Measurements from ENCODE around the gene PIWIL4. TPM values are rescaled to one million over a fixed set of nuclear protein-coding genes. Genes with fewer than 3 reads are reported as not detected.

PIWIL4 gene
- total RNA-seq, 1 donor from 2014 or later, result 0.62 TPM

DNA sequence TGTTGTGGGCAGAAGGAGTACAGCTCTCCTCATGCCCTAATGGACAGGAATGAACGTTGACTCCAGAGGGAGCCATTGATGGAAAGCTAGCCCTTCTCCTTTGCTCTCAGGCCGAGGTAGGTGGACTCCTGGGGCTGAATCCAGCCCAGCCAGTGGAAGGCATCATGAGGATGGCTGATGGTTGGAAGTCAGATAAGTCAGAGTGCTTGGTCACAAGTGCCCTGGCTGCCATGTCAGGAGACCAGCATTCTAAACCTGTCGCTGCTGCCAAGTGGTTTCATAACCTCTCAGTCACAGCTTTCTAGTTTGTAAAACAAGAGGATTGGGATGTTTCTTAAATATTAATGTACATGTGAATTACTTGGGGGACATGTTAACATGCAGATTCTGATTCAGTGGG lies 32.3 kb downstream of the PIWIL4 start:
- no peak for ATAC-seq (ENCODE audit: low read depth)
- ChIA-PET CTCF (no interaction called here), POLR2A (no interaction called here)
- peaks cover 11% of the 10 kb centered on the region for H3K9me3 Mint-ChIP-seq
- TF ChIP-seq, protein P1, sequence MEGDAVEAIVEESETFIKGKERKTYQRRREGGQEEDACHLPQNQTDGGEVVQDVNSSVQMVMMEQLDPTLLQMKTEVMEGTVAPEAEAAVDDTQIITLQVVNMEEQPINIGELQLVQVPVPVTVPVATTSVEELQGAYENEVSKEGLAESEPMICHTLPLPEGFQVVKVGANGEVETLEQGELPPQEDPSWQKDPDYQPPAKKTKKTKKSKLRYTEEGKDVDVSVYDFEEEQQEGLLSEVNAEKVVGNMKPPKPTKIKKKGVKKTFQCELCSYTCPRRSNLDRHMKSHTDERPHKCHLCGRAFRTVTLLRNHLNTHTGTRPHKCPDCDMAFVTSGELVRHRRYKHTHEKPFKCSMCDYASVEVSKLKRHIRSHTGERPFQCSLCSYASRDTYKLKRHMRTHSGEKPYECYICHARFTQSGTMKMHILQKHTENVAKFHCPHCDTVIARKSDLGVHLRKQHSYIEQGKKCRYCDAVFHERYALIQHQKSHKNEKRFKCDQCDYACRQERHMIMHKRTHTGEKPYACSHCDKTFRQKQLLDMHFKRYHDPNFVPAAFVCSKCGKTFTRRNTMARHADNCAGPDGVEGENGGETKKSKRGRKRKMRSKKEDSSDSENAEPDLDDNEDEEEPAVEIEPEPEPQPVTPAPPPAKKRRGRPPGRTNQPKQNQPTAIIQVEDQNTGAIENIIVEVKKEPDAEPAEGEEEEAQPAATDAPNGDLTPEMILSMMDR (IDR thresholded peaks at IDR 0.05), result no peak
- H3K4me1 Mint-ChIP-seq, result peaks cover 16% of the 10 kb centered on the region
- intact Hi-C loops (cut with micrococcal nuclease), result no loop called here
- H3K27ac Mint-ChIP-seq, result no peak overlapping the region
- H3K27me3 Mint-ChIP-seq, result no peaks in the 10 kb centered on the region
- H3K36me3 Mint-ChIP-seq (ENCODE audit: low read depth), result peaks cover 3% of the 10 kb centered on the region
- no peak overlapping the region for H3K4me3 Mint-ChIP-seq
- DNase-seq, result no peak

DNA sequence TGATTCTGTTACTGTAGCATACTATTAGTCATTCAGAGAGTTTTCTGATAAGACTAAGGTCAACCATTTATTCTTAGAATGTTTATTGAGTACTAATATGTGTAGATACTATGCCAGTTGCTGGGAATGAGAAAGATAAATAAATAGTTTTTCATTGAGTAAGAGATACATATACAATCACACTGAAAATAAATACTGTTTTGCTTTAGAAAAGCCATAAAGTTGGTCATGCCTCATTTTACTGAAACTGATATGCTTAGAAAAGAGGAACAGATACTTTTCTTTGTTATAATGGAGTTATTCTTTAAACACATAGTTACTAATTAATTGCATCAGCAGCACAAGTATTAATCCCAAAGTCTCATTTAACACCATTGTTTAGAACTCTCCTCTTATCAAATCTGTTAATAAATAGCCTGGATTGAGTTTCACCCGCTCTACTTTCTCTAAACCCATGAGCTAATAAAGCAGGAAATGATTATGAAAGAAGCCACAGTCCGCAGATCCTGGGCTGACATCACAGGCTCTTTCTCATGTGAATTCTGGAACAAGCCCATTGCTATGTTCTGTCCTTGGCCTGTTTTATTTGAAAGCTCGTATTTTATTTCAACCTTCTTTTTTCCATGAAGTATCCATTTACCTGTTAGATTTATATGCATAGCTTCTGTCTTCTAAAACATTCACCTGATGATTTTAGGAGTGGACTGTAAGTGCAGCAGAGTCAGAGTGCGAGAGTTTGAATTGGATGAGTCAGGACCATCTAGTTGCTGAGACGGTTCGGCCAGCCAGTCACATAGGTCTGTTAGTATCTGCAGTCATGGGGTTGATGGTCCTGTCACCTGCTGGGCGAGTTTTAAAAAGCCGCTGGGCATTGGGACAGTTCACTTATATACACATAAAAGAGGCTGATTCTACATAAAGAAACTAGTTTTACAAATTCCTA lies 35.5 kb downstream of the PIWIL4 start:
- TF ChIP-seq, protein P1 (IDR thresholded peaks at IDR 0.05), result no peak
- Mint-ChIP-seq H3K4me1 (peaks cover 9% of the 10 kb centered on the region), H3K9me3 (peaks cover 11% of the 10 kb centered on the region), H3K27me3 (no peaks in the 10 kb centered on the region), H3K4me3 (peak overlapping the region; percentile 8), H3K36me3 (ENCODE audit: low read depth) (peaks cover 3% of the 10 kb centered on the region), H3K27ac (peak overlapping the region; percentile 68)
- ATAC-seq (ENCODE audit: low read depth) (peak; percentile 80), DNase-seq (no peak)
- ChIA-PET POLR2A (interaction anchor here (0.7 to 1.4 kb wide), 2 partner anchors 59 to 493 kb away, joined by 3 to 4 read pairs; partner anchors contain the start of gene FUT4), CTCF (no interaction called here)
- intact Hi-C loops (cut with micrococcal nuclease), result loop anchor here (1.0 to 2.0 kb wide), 2 partner anchors 59 to 84 kb away; partner anchors contain the start of gene FUT4

DNA sequence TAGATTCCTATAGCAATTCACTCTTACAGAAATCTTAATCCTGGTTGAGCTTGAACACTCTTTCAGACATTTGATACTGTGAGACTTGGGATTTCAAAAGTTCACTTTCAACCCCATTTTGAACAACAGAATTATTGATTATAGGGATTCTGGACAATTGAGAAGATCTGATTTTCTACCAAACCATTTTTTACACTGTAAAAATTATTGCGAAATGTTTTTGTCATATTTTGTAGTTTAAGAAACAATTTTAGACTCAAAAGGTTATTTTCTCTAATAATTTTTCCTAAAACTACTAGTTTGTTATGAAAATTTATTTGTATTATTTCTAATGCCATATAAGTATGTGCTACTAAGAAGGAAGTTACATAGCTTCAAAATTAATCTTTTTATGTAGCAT lies 36.4 kb downstream of the PIWIL4 start:
- H3K4me1 Mint-ChIP-seq, result peaks cover 9% of the 10 kb centered on the region
- intact Hi-C loops (cut with micrococcal nuclease), result loop anchor here (2.0 kb wide), 1 partner anchor 85 kb away; no protein-coding TSS in a partner anchor
- no peak overlapping the region for H3K4me3 Mint-ChIP-seq
- peaks cover 3% of the 10 kb centered on the region for H3K36me3 Mint-ChIP-seq (ENCODE audit: low read depth)
- ChIA-PET CTCF (no interaction called here), POLR2A (interaction anchor here (0.7 kb wide), 1 partner anchor 492 kb away, joined by 3 read pairs; no protein-coding TSS in a partner anchor)
- no peak overlapping the region for H3K27ac Mint-ChIP-seq
- TF ChIP-seq, protein P1 (IDR thresholded peaks at IDR 0.05), result no peak
- ATAC-seq (ENCODE audit: low read depth) (no peak), DNase-seq (no peak)
- no peaks in the 10 kb centered on the region for H3K27me3 Mint-ChIP-seq
- H3K9me3 Mint-ChIP-seq, result peaks cover 11% of the 10 kb centered on the region

DNA sequence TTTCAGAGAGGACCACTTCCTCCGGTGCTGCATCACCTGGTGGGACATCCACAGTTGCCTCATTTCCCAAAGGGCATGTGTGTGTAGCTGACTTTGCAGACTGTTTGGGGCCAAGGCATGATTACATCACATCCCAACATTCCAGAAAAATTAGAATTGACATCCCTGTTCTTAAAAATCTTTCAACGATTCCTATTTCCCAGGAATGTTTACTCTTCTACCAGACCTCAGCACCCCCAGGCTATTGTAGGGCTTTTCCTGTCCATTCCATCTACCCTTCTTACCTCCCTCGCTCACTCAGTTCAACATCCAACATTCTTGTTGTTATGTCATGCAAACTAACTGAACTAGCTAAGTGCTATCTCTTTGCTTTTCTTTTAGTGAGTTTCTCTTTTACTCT lies 37.3 kb downstream of the PIWIL4 start:
- Mint-ChIP-seq H3K4me3 (no peak overlapping the region), H3K4me1 (peaks cover 9% of the 10 kb centered on the region), H3K27ac (no peak overlapping the region), H3K36me3 (ENCODE audit: low read depth) (peaks cover 3% of the 10 kb centered on the region), H3K27me3 (no peaks in the 10 kb centered on the region), H3K9me3 (peaks cover 10% of the 10 kb centered on the region)
- no peak for ATAC-seq (ENCODE audit: low read depth)
- ChIA-PET CTCF (no interaction called here), POLR2A (no interaction called here)
- TF ChIP-seq, protein P1 (IDR thresholded peaks at IDR 0.05), result no peak
- DNase-seq, result no peak
- intact Hi-C loops (cut with micrococcal nuclease), result no loop called here

DNA sequence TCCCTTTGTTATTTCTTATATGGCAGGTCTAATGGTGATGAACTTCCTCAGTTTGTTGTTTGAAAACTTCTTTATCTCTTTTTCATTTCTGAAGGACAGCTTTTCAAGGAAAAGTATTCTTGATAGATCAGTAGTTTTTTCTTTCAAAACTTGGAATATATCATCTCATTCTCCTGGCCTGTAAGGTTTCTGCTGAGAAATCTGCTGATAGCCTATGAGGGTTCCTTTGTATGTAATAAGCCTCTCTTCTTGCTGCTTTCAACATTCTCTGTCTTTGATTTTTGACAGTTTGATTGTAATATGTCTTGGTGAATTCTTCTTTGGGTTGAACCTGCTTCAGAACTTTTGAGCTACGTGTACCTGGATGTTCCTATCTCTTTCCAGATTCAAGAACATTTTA lies 46.0 kb downstream of the PIWIL4 start:
- TF ChIP-seq, protein P1 (IDR thresholded peaks at IDR 0.05), result no peak
- H3K4me1 Mint-ChIP-seq, result no peaks in the 10 kb centered on the region
- H3K4me3 Mint-ChIP-seq, result no peak overlapping the region
- intact Hi-C loops (cut with micrococcal nuclease), result no loop called here
- no peak overlapping the region for H3K27ac Mint-ChIP-seq
- H3K27me3 Mint-ChIP-seq, result no peaks in the 10 kb centered on the region
- ATAC-seq (ENCODE audit: low read depth) (no peak), DNase-seq (no peak)
- peaks cover 47% of the 10 kb centered on the region for H3K9me3 Mint-ChIP-seq
- peaks cover 15% of the 10 kb centered on the region for H3K36me3 Mint-ChIP-seq (ENCODE audit: low read depth)
- POLR2A ChIA-PET, result no interaction called here
- CTCF ChIA-PET, result no interaction called here
